GM18861 (cell line): Measurements from ENCODE around the gene SERGEF.
"Not testable (repeated sequence)": the region's sequence is repeated elsewhere in the genome, so short reads cannot be mapped to it uniquely, and the experiment has no call there.

Source experiments
- ATAC-seq: cut with Tn5 transposase; IDR thresholded peaks from one replicate; pipeline ENCODE4 v1.9.1; 2021; ENCODE audit not compliant: unreplicated experiment

SERGEF gene

DNA sequence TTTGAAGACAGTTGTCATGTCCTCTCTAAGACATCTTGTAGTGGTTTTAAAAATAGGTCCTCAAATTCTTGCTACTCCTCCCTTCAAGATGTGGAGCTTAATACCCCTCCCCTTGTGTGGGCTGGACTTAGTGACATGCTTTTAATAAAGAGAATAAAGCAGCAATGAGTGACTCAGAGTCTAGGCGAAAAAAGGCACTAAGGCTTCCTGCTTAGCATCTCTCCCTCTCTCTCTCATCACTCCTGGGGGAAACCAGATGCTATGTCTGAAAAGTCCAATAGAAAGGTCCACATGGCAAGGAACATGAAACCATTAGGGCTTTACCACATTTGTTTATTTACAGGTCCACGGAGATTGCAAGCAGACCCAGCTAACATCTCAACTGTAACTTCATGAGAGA, 11.7 kb downstream of the SERGEF start:
- ATAC-seq: peak; percentile 14

DNA sequence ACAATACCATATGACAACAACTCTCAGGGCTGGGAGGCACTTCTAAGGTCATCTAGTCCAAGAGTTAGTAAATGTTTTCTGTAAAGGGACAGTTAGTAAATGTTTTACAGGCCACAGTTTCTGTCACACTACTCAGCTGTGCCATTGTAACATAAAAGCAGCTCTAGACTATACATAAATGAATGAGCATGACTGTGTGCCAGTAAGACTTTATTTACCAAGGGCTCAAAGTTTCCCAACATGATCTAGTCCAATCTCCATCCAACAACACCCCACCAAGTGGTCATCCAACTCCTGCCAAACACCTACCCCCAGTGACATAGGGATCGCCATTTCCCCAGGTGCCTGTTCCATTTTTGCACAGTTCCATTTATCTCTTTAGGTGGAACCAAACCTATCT, 12.1 kb downstream of the SERGEF start:
- ATAC-seq: peak; percentile 97

DNA sequence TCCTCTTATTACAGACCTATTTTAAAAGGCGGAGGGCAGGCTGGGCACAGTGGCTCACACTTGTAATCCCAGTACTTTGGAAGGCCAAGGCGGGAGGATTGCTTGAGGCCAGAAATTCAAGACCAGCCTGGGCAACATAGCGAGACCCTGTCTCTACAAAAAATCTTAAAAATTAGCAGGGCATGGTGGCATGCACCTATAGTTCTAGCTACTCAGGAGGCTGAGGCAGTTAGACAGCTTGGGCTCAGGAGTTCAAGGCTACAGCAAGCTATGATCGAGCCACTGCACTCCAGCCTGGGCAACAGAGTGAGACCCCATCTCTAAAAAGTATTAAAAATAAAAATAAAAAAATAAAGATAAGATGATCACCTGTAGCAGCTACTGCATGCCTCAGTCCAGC, 12.7 kb downstream of the SERGEF start:
- ATAC-seq: not testable (repeated sequence)

DNA sequence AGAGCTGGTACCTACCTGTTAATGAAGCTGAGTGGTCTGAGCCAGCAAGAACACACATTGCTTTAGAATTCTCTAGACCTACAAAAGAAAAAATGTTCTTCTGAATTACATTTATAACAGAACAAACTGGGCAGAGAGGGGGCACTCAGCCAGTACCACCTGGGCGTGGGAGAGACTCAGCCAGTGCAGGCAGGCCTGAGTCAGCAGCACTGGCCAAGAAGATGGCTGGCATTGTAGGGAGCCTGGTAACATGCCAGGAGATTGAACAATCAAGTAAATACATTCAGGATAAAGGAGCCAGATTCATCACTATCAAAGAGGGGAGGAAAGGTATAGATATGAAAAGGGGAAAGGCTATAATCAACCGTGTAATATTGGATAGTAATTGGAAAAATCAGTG, 19.9 kb downstream of the SERGEF start:
- no peak for ATAC-seq

DNA sequence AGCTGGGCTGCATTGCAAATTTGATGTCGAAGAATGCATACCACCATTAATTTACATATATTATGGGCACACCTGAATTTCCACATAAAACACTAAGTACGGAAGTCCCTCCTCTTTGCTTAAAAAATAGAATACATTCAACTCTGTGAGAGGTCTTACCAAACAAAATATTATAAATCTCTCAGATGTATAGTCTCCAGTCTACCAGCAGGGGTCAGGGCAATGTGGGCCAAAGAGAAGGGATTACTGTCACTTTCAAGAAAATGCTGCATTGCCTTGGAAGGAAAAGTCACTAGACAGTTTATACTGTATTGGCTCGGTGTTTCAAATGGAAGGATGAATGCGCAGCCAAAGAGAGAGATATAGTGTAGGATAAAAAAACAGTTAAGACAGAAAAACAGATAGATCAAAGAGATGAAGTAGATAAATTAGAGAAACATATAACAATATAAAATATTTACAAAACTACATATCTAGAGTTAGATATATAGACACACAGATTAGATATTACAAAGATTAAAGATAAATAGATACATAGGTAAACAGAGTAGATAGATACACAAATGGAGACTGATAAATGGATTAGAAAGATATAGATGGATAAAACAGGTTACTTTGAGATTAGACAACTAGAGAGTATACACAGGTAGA, 20.9 kb downstream of the SERGEF start:
- ATAC-seq: peak; percentile 86

DNA sequence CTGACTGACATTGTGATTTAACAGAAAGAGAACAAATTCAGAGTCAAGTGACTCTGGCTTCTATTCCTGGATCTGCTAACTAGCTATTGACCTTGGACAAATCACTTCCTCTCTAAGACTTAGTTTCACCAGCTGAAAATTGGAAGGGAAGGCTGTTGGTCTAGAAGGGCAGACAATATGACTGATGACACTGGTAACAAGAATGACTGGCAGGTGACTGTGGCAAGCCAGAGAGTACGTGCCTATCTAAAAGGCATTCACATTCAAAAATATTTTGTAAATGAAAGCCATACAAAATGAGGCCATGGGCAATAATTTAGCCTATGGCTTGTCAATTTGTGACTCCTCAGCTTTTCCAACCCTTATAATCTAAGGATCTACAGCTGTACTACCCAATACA, 23.5 kb downstream of the SERGEF start:
- no peak for ATAC-seq

DNA sequence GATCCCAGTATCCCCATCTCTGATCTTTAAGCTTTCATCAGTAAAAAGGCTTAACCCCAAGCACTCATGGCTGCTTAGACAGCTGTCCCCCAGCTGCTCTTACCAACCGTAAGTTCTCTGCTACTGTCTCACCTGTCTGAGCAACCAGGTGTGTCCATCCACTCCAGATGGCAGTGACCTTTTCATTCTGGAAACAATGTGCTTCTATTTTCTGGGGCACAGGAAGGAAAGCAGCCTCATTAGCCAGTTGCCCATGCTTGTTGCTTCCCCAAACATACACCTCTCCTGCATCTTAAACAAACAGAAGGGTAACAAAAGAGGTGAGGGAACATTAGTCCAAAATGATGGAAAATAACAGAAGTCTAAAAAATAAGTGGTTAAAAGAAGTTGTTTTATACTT, 24.4 kb downstream of the SERGEF start:
- ATAC-seq: no peak

DNA sequence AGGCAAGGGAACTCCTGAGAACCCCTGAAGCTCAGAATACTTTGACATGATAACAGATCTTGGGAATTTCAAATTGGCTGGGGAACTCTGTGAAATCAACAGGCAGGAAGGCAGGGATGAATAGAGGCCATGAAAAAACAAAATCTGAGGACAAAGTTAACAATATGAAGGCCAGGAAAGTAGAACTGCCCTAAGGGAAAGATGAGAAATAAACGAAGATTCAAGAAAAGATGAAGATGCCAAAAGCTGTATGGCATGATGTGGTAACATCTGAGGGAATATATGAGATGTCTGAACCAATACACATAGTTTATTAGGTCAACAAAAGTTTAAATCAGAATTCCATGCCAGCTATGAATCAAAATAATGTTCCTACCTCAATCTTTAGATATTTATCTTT, 25.0 kb downstream of the SERGEF start:
- ATAC-seq: no peak

DNA sequence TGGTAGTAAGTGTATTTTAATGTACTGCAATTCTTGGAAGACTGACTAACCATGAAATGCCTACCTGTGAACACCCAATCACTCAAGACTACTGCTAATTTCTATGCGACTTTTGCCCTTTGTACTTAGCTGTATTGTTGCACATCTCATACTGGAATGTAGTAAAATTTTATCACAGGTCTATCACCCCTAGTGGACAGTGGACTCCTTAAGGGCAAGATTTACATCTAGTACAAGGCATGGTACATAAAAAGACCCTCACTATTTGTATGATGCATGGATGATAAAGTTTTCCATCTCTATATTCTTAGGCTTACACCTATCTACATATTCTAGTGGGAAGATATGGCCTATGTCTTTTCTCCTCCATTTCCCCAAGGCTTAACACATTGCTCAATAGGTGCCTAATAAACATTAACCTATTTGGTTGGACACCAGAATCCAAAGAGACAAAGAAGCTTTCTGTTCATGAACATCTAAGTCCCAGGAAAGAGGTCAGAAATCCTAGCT, 26.1 kb downstream of the SERGEF start:
- no peak for ATAC-seq

DNA sequence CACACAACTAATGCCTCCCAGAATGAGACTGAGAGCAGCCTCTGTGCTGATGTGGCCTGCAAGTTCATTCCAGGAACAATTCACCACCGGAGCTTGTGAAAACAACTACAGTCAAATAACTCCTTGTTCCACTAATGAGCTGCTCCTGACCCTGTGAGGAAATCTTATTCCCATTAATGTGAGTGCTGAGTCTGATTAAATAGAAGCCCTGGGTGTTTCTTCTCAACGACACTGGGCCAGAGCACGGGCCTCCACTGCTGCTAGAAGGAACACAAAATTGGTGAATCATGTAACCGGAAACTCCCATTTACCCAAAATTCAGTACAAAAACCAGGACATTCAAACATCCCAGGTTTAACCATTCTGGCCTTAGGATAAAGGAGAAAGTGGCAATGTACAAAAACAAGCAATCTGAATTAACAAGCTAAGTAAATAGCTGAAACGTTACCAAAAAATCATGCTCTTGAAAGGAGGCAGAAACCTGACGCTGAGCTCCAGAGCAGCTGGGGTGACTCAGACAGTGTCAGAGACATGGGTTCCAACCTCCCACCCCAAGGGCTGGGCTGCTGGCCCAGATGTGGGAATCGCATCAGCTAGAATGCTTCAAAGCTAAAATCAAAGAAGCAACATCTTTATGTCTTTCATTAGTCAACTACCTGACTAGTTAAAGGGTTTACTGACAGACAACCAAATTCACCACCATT, 26.7 kb downstream of the SERGEF start:
- no peak for ATAC-seq

DNA sequence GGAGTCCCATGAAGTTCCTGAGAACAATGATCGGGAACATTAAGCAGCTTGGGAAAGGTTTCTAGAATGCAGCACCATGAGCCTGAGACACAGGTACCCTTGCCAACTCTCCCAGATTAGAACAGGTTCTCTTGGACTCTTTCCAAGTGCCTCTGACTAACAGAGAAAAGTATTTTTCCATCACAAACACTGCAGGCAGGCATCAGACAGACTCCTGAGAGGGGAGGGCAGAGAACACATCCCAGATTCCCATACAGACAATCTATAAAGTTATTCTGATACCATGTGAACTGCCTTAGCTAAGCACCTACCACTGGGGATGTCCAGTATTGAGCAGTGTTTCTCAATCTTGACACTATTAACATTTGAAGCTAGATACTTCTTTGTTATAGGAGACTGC, 27.3 kb downstream of the SERGEF start:
- no peak for ATAC-seq

DNA sequence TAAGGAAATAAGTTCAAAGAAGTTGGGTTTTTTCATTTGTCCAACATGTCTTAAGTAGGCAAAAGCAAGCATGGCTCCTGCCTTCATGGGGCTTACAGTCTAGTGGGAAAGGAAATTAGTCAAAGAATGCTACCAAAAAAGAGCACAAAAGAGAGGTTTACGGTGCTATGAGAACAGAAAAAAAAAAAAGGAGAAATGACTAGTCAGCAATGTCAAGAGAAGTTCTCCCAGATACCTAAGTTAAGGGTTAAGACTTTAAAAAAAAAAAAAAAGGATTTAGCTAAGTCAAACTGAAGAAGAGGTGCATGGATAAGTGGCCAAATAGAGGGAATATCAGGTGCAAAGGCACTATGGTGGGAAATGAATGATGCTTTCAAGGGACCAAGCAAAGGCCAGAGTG, 29.3 kb downstream of the SERGEF start:
- no peak for ATAC-seq

DNA sequence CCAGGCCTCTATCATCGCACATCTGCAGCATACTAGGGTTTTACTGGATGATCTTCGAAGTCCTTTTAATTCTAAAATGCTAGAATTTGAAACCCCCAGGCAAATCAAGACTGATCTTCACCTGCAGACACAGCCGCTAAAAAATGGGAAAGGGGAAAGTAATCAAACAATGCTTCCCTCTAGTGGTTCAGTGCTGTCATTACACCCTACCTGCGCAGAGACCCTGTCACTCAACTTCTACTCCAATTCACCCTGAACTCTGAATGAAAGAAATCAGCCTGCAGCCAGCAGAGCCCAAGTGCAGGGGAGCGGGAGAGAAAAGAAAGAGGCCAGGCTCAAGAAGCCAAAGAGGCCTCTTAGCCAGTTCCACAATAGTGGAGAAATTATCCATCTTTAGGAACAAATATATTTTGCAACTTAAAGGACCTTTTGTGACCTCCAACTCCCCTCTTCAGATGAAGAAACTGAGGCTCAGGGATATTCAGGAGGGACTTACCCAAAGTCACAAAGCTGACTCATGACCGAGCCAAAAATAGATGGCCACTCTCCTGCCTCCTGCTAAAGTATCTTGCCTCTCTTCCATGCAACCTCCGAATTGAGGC, 33.0 kb downstream of the SERGEF start:
- no peak for ATAC-seq

DNA sequence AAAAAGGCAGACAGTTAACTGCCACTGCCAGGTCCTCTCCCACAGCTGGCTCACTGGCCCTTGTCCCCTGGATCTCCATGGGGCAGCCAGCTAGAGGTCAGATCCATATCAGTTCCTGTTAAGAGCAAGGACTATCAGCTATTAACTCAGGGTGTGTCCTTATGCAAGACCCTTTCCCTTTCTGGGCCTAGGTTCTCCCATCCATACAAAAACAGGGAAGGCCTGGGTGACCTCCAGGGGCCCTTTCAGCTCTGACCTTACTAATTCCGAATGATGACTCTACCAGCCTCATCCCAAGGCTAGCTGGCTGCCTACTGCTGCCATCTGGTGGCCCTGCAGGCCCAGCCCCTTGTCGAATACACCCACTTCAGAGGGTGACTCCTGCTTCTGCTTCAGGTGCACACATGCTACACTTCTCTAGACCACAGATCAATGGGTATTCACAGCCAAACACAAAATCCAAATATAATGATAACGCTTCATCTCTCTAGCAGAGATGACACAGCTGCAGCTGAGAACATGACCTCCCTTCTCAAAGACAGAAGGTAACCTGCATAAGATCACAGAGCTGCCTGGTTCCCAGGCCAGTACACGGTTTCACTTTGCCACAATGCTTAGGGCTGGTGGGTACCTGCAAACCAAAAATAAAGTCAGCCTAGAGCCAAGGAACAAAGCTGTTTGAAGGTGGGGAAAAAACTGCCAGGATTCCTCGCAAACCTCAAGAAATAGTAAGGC, 34.1 kb downstream of the SERGEF start:
- ATAC-seq: no peak

DNA sequence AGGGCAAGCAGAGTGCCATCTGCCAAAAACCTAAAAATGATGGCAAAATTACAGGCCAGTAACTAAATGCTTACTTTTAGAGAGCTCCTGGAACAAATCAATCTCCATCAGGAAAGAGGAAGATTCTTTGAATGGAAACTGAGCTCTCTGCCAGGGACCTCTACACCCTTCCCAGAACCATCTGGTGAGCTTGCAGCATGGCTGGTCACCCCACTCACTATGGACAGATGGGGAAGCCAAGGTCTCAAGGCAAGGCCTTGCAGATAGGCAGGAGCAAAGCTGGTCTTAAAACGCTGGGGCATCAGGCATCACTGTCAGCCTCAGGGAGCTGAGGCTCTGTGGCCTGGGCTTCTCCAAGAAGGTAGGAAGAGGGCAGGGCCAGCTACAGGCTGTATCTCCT, 36.2 kb downstream of the SERGEF start:
- no peak for ATAC-seq

DNA sequence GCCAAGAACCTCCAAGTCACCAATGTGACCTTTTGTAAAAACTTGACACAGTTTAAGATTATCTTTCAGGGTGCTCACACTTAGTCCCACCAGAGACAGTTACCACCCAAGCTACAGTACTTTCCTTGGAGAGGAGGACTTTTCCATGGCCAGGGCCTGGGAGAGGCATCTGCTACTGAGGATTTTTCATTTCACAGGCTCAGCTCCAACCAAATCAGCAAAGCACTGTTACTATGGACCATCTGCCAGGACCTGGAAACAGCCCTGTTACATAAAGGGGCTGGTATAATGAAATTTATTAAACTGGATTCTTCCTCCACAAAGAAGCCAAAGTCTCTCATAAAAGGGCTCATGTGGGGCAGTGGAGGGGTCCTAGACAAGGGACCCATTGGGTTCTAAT, 38.6 kb downstream of the SERGEF start:
- no peak for ATAC-seq

DNA sequence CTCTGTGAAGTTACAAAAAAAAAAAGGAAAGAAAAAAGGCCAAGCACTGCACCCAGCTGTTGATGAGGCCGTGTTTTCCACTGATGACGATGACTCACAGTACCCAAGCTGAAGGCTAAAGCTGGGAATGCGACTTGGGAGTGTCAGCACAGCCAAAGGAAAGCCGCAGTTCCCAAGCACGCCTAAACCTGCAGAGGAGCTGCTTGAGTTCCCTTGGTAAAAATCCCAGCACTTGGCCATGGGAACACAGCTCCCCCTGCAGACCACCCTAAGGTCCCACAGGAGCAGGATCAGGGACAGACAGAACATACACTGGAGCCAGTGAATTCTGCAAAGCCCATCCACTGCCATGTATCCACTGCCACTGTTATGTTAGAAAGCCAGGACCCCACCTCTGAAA, 39.9 kb downstream of the SERGEF start:
- ATAC-seq: no peak

DNA sequence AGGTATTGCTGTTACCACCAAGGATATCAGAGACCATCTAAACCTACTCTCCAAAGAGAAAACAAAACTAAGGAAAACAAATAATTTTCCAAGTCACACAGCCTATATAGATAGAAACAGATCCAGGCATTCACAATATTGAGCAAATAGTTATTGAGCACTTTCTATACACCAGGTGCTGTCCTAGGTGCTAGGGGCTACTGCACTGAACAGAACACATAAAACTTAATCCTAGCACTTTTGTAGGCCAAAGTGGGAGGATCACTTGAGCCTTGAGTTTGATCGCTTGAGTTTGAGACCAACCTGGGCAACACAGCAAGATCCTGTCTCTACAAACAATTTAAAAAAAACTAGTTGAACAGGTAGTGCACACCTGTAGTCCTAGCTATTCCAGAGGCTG, 44.6 kb downstream of the SERGEF start:
- ATAC-seq: no peak

DNA sequence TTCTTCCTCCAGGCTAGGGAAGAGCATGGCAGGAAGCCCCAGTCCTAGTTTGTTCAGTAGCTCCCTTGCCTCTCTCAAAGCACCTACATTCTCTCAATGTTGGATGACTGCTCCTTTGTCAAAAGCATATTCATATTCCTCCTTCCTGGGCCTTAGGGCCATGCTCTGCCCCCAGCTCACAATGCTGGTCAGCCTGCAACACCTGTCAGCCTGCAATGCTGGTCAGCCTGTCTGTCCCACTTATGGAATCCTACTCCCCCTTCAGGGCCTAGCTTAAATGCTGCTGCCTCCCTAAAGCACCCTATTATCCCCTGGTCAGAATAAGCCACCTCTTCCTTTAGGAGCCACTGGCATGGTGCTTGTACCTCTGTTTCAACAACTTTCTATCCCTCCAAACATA, 45.2 kb downstream of the SERGEF start:
- no peak for ATAC-seq

DNA sequence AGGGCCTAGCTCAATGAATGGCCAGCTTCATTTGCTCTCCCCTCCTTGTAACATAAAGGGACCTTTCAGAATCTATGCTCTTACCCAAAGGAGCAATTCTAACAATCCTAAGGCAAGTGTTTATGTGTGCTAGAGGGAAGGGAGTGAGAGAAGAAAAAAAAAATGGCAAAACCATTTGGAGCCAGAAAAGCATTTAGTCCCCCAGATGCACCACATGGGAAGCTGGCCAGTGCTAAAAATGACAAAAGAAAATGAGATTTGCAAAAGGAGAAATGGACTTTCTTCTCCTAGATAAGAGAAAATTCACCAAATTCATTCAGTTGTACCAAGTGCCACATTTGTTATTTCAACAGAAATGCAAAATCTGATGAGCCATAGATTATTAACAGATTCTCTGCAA, 52.8 kb downstream of the SERGEF start:
- no peak for ATAC-seq

DNA sequence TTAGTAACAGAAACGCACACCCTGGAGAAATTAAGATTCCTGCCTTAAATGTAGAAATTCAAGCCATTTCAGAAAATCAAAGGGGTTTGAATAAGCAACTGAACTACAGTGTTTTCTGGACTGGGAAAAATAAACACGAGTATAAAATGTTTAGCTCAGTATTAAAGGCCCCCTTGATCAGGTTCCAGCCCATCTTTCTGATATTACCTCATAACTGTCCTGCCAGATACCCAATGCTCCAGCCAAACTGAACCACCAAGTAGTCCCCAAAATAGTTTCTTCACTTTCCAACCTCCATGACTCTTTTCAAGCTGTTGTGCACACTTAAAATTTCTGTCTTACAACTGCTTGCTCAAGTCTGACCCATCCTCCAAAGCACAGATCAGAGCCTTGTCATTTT, 54.4 kb downstream of the SERGEF start:
- no peak for ATAC-seq
